OCI-LY7 (cell line): Measurements from ENCODE around the gene FBN1. TPM values are rescaled to one million over a fixed set of nuclear protein-coding genes. Genes with fewer than 3 reads are reported as not detected.

Experiments used
- BruUV-seq: library from RNA; stranded (reverse); fragments of 400-500 nt; replicated peaks from 2 replicates; lab custom pipeline; 2021; lab: Mats Ljungman, UMichigan
- CTCF ChIA-PET: fragments of 300-600 bp; sonication (Branson Sonifier 250); formaldehyde crosslinking; loops from one replicate; lab custom pipeline; 2022; ENCODE audit warnings: antibody characterized with exemption; ENCODE audit not compliant: unreplicated experiment; lab: Charles Lee
- POLR2A ChIA-PET: fragments of 300-600 bp; sonication (Branson Sonifier 250); formaldehyde crosslinking; loops from one replicate; lab custom pipeline; 2022; ENCODE audit warnings: antibody characterized with exemption; lab: Charles Lee
- DNase-seq: peaks from one replicate; pipeline ENCODE4 v3.0.0-alpha.2; 2015; ENCODE audit warnings: low spot score
- H2AFZ ChIP-seq: fragments of 200-600 bp; sonication (generic), shearing (Covaris generic); 2 replicates; pipeline ENCODE4 v1.6.1; 2014; ENCODE audit warnings: mild to moderate bottlenecking, antibody characterized with exemption, low read length, moderate library complexity
- H3K27ac ChIP-seq: fragments of 200-600 bp; sonication (generic); 2 replicates; pipeline ENCODE4 v1.5.1; 2014; ENCODE audit warnings: mixed run types, low read depth, mild to moderate bottlenecking, moderate library complexity, low read length, inconsistent platforms; ENCODE audit not compliant: poor library complexity, severe bottlenecking
- H3K36me3 ChIP-seq: fragments of 200-600 bp; sonication (generic); 2 replicates; pipeline ENCODE4 v1.6.1; 2014; ENCODE audit warnings: mild to moderate bottlenecking, antibody characterized with exemption, low read length, moderate library complexity, mixed read lengths; ENCODE audit not compliant: insufficient read depth
- H3K4me1 ChIP-seq: fragments of 200-600 bp; sonication (generic); 2 replicates; pipeline ENCODE4 v1.5.1; 2014; ENCODE audit warnings: mild to moderate bottlenecking, low read length; ENCODE audit not compliant: insufficient read depth, poor library complexity, severe bottlenecking
- H3K4me2 ChIP-seq: fragments of 200-600 bp; sonication (generic); 2 replicates; pipeline ENCODE4 v1.6.1; 2014; ENCODE audit warnings: mild to moderate bottlenecking, low read length
- H3K4me3 ChIP-seq: fragments of 200-600 bp; sonication (generic); 2 replicates; pipeline ENCODE4 v1.5.1; 2014; ENCODE audit warnings: mild to moderate bottlenecking, low read depth, low read length; ENCODE audit not compliant: poor library complexity, severe bottlenecking
- H3K79me2 ChIP-seq: fragments of 200-600 bp; sonication (generic); 2 replicates; pipeline ENCODE4 v1.6.1; 2016; ENCODE audit warnings: low read depth, mild to moderate bottlenecking, low read length, moderate library complexity, mixed read lengths; ENCODE audit not compliant: insufficient read depth
- H3K9me2 ChIP-seq: fragments of 200-600 bp; sonication (generic); 2 replicates; pipeline ENCODE4 v1.6.1; 2016; ENCODE audit warnings: mild to moderate bottlenecking, low read length, mixed read lengths; ENCODE audit not compliant: insufficient read depth
- H3K9me3 ChIP-seq: fragments of 200-600 bp; sonication (generic); 2 replicates; pipeline ENCODE4 v1.6.1; 2014; ENCODE audit warnings: mild to moderate bottlenecking, mixed run types, low read length, mixed read lengths
- H4K20me1 ChIP-seq: fragments of 200-600 bp; sonication (generic); 2 replicates; pipeline ENCODE4 v1.6.1; 2014; ENCODE audit warnings: mild to moderate bottlenecking, antibody characterized with exemption, low read length, moderate library complexity, mixed read lengths; ENCODE audit not compliant: insufficient read depth
- EZH2phosphoT487 ChIP-seq: fragments of 200-600 bp; sonication (generic); IDR thresholded peaks from 2 replicates; pipeline ENCODE4 v1.6.1; 2018; ENCODE audit warnings: low read depth, borderline replicate concordance, mild to moderate bottlenecking, mixed run types, antibody characterized with exemption, low read length, moderate library complexity, mixed read lengths
- intact Hi-C: fragments of 100-400 bp; cut with micrococcal nuclease; formaldehyde crosslinking; loops from one replicate; pipeline ENCODE4 v1.10.0; 2022; ENCODE audit not compliant: unreplicated experiment
- total RNA-seq, 2 experiments: library from RNA; depleted of rRNA in 1 of 2; stranded (reverse); fragments of >200 nt in 1 of 2; shearing (Covaris generic) in 1 of 2; gene quantifications; 2 replicates each; pipeline ENCODE4 v1.2.3, GENCODE V29; 2014 to 2022
- TF ChIP-seq, protein P1 (sequence below): fragments of 200-600 bp; sonication (generic); conservative IDR thresholded peaks from 2 replicates; pipeline ENCODE4 v1.5.1; 2014; ENCODE audit warnings: mild to moderate bottlenecking, antibody characterized with exemption, low read length, moderate library complexity, mixed read lengths

FBN1 gene
- total RNA-seq, 2 experiments from 2014 or later, result 0.68 to 1.0 TPM

DNA sequence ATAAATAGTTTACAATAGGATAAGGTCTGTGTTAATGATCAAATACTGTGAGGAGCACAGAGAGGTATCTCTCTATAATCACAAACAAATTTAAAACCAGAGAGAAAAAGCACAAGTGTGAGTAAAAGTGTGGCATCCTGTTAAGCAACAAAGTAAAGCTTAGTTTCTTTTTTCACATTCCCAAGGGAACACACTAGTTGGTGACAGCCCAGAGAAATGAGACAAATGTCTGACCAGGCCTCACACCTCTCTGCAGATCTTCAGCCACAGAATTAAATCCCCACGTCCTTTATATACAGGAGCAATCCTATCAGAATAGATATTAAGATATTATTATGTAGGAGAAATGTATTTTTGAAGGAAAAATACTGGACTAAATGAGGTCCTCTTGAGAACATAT is 2.7 kb downstream of the FBN1 start:
- no peak for TF ChIP-seq EZH2phosphoT487
- TF ChIP-seq, protein P1, sequence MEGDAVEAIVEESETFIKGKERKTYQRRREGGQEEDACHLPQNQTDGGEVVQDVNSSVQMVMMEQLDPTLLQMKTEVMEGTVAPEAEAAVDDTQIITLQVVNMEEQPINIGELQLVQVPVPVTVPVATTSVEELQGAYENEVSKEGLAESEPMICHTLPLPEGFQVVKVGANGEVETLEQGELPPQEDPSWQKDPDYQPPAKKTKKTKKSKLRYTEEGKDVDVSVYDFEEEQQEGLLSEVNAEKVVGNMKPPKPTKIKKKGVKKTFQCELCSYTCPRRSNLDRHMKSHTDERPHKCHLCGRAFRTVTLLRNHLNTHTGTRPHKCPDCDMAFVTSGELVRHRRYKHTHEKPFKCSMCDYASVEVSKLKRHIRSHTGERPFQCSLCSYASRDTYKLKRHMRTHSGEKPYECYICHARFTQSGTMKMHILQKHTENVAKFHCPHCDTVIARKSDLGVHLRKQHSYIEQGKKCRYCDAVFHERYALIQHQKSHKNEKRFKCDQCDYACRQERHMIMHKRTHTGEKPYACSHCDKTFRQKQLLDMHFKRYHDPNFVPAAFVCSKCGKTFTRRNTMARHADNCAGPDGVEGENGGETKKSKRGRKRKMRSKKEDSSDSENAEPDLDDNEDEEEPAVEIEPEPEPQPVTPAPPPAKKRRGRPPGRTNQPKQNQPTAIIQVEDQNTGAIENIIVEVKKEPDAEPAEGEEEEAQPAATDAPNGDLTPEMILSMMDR, result no peak
- Histone ChIP-seq H3K27ac (no peak overlapping the region), H2AFZ (no peak overlapping the region), H3K79me2 (no peaks in the 10 kb centered on the region), H3K9me2 (no peaks in the 10 kb centered on the region), H3K36me3 (no peaks in the 10 kb centered on the region), H4K20me1 (no peaks in the 10 kb centered on the region), H3K4me1 (no peaks in the 10 kb centered on the region), H3K9me3 (no peaks in the 10 kb centered on the region), H3K4me2 (no peak overlapping the region), H3K4me3 (no peak overlapping the region)
- ChIA-PET POLR2A (no interaction called here), CTCF (no interaction called here)
- DNase-seq, result no peak
- intact Hi-C loops, result no loop called here
- BruUV-seq, result no TSS peak

DNA sequence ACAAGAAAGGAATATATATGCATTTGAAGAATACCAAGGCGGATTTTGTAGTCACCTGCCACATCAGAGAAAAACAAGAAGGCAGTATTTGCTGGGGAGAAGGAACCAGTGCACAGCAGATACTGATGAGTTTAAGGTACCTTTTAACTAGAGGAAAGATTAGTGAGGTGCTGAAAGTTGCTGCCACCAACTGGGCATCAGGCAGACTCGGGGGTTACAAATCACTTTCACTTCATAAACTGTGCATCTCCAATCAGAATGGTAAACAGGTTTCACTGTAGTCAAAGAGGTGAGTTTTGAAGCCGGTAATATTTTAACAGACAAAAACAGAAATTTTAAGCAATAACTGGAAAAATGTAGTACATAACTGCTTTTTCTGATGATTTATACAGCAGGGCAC is 4.1 kb downstream of the FBN1 start:
- TF ChIP-seq, protein P1, result peak; percentile 61
- no peak for TF ChIP-seq EZH2phosphoT487
- no peaks in the 10 kb centered on the region for H4K20me1 ChIP-seq
- DNase-seq, result peak; percentile 7
- H3K9me2 ChIP-seq, result no peaks in the 10 kb centered on the region
- BruUV-seq, result no TSS peak
- no peaks in the 10 kb centered on the region for H3K36me3 ChIP-seq
- no peak overlapping the region for H3K4me3 ChIP-seq
- H3K4me2 ChIP-seq, result no peak overlapping the region
- H3K79me2 ChIP-seq, result no peaks in the 10 kb centered on the region
- H3K4me1 ChIP-seq, result no peaks in the 10 kb centered on the region
- H3K9me3 ChIP-seq, result no peaks in the 10 kb centered on the region
- intact Hi-C loops, result no loop called here
- ChIA-PET CTCF (no interaction called here), POLR2A (no interaction called here)
- no peak overlapping the region for H3K27ac ChIP-seq
- no peak overlapping the region for H2AFZ ChIP-seq

DNA sequence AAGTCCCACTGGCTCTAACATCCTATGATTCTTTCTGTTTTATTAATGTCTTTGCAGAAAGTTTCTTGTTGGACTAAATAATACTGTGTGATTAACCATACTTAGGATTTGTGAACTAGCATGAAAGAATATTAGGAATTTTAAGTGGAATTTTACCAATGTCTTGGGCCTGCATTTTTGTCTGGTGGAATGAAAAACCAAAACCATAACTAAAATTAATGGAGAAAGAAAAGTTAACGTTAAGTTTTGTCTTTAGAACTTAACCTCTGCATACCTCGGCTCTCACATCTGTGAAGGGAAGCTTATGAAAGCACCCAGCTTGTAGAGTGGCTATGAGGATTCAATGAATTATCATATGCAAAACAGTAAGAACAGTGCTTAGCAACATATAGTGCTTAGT is 6.5 kb downstream of the FBN1 start:
- no peak overlapping the region for H3K4me2 ChIP-seq
- no peak overlapping the region for H2AFZ ChIP-seq
- no peak overlapping the region for H3K27ac ChIP-seq
- H3K4me1 ChIP-seq, result no peaks in the 10 kb centered on the region
- POLR2A ChIA-PET, result no interaction called here
- no peak for DNase-seq
- H4K20me1 ChIP-seq, result no peaks in the 10 kb centered on the region
- no TSS peak for BruUV-seq
- intact Hi-C loops, result no loop called here
- CTCF ChIA-PET, result no interaction called here
- H3K36me3 ChIP-seq, result no peaks in the 10 kb centered on the region
- no peak for TF ChIP-seq EZH2phosphoT487
- TF ChIP-seq, protein P1, result no peak
- H3K4me3 ChIP-seq, result no peak overlapping the region
- H3K9me3 ChIP-seq, result no peaks in the 10 kb centered on the region
- H3K79me2 ChIP-seq, result no peaks in the 10 kb centered on the region
- H3K9me2 ChIP-seq, result no peaks in the 10 kb centered on the region
